ENCODE data around the gene GNAT3.

GNAT3 gene

DNA sequence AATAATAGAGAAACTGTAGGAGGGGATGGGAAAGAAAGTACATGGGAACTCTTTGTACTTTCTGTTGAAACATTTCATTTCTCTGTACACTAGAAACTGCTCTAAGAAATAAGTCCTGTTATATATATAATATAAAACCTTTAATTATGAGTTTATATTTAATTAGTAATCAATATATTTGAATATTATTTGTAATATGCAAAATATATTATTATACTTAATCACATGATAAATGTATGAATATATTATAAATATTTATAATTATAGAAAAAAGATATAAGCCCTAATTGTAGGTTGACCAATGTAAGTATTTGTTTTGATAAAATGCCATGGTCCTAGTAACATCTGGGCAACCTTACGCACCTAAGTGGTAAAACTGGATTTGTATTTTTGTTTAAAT is 51.0 kb downstream of the GNAT3 start:
- H3K4me3 ChIP-seq (ENCODE audit: low read depth, low read length) = no peak overlapping the region
- TF ChIP-seq, protein P1, sequence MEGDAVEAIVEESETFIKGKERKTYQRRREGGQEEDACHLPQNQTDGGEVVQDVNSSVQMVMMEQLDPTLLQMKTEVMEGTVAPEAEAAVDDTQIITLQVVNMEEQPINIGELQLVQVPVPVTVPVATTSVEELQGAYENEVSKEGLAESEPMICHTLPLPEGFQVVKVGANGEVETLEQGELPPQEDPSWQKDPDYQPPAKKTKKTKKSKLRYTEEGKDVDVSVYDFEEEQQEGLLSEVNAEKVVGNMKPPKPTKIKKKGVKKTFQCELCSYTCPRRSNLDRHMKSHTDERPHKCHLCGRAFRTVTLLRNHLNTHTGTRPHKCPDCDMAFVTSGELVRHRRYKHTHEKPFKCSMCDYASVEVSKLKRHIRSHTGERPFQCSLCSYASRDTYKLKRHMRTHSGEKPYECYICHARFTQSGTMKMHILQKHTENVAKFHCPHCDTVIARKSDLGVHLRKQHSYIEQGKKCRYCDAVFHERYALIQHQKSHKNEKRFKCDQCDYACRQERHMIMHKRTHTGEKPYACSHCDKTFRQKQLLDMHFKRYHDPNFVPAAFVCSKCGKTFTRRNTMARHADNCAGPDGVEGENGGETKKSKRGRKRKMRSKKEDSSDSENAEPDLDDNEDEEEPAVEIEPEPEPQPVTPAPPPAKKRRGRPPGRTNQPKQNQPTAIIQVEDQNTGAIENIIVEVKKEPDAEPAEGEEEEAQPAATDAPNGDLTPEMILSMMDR (IDR thresholded peaks at IDR 0.05; ENCODE audit: borderline replicate concordance, insufficient read depth, low read depth, low read length) = no peak

DNA sequence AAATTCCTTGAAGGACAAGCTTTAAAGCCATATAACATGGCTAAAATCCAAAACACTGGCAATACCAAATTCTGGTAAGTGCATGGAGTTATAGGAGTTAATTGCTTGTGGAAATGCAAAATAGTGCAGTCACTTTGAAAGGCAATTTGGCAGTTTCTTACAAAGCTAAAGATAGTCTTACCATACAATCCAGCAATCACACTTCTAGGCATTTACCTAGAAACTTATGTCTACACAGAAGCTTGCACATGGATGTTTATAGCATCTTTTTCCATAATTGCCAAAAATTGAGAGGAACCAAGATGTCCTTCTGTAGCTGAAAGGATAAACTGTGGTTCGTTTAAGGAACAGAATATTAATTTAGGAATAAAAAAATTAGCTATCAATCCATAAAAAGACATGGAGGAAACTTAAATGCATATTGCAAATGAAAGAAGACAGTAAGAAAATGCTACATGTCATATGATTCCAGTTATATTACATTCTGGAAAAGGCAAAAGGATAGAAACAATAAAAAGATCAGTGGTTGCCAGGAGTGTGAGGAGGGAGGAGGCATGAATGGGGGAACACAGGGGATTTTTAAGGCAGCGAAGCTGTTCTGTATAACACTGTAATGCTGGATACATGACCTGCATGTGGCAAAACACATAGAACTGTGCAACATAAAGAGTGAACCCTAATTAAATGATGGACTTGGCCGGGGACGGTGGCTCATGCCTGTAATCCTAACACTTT is 51.9 kb downstream of the GNAT3 start:
- H3K4me3 ChIP-seq (ENCODE audit: low read depth, low read length) = no peak overlapping the region
- TF ChIP-seq, protein P1 (IDR thresholded peaks at IDR 0.05; ENCODE audit: borderline replicate concordance, insufficient read depth, low read depth, low read length) = no peak

DNA sequence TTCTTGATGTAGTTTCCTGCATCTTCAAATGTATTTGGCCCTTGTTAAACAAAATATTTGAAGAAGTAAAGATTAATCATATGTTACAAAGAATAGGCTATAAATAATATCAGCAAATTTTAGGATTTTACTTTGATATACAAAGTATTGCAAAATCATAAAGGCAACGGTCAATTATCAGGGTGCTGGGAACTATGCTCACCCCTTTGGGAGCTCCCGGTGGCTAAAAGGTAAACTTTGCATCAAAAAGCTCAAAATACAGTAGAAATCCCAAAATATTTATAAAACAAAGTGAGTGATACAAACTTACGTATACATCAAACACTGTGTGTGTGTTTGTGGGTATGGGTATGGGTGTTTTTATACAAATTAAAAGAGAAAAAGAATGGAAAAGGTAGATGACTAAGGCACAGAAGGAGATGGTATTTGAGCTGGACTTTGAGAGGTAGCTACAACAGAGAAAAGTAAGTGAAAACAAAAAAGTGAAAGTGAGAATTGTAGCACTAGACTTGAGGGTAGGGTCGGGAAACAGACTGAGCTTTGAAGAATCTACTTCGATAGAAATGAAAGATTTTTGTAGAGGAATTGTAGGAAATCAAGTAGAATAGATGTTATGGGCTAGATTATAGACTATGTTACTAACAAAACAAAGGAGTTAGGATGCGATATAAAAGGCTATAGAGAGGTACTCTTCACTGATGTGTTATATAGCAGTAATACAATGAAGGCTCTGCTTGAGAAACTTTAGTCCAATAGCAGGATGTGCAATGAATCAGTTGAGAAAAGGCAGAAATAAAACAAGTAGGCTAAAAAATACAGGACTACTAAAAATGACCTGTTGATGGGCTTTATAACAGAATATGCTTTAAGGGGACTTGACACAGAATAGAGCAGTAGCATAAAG is 52.8 kb downstream of the GNAT3 start:
- TF ChIP-seq, protein P1 (IDR thresholded peaks at IDR 0.05; ENCODE audit: borderline replicate concordance, insufficient read depth, low read depth, low read length) = no peak
- no peak overlapping the region for H3K4me3 ChIP-seq (ENCODE audit: low read depth, low read length)

DNA sequence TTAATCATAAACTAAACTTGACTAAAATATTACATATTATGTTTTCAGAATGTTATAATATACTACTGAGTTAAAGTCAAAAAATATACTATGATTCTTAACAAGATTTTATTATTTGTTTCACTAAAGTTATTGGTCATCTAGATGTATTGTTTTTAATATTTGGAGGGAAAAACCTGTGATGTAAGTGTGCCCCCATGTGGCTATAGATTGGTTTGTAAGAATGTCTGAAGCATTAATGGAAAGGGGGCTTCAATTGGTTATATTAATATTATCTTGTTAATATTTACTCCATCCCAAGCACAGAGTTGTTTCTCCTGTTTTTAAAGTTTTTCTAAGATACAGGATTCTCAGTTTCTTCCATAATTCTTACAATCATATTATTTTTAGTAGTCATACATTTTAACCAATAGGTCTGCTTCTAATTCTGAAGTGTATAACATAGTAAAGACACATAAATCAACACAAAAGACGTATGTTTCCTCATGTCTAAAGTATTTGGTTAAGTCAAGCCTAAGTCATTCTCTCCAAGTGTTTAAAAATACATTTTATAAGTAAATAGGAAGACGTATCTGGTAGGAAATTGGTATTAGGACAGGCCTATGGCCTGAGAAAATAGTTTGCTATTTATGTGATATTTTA is 58.0 kb downstream of the GNAT3 start:
- H3K4me3 ChIP-seq (ENCODE audit: low read depth, low read length) = no peak overlapping the region
- TF ChIP-seq, protein P1 (IDR thresholded peaks at IDR 0.05; ENCODE audit: borderline replicate concordance, insufficient read depth, low read depth, low read length) = no peak

DNA sequence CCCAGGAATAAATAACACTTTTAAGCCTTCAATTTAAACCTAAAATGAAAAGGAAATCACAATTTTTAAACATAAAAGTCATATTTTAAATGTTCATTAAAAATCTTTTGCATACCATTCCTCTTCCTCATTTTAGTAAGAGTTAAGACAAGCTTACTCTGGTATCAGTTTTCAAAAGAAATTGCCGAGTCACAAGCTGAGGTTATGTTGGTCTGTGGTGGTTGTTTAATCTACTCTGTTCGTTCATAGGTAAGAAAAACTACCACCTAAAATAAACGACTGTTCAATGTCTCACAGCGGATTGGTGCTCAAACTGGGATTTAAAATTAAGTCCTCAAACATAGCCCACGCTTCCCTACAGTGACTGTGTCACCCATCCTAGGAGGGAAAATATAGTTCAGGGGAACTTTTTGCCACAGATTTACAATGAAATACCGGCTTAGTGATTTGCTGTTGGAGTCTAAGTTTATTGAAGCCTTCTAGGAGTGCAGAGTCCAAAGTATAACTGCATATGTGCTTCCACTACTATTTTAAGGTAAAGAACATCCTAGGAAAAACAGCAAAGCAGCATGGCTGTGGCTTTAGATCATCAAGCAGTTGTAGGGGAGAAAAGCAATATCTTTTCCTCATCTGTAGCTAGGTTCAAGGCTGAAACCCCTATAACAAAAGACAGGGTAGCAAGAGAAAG is 61.1 kb downstream of the GNAT3 start:
- TF ChIP-seq, protein P1 (IDR thresholded peaks at IDR 0.05; ENCODE audit: borderline replicate concordance, insufficient read depth, low read depth, low read length) = no peak

DNA sequence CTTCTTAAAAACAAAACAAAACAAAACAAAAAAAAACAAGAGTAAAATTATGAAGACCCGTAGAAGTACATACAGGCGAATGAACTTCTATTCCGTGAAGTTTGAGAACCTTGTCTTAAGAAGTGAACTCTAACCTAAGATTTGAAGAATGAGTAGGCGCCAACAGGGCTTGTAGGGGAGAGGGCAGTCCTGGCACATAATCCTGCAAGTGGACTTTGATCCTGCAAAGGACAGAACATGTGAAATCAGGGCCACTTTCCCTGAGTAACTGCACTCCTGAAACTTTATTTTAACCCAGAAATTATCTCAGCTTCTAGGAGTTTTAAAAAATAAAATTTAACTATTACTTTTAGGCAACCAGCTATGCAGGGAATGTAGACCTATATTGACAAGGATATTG is 62.0 kb downstream of the GNAT3 start:
- TF ChIP-seq, protein P1 (IDR thresholded peaks at IDR 0.05; ENCODE audit: borderline replicate concordance, insufficient read depth, low read depth, low read length) = no peak
- no peak overlapping the region for H3K4me3 ChIP-seq (ENCODE audit: low read depth, low read length)

More for the DNA sequence above, 61.1 kb downstream of the GNAT3 start:
- no peak overlapping the region for H3K4me3 ChIP-seq (ENCODE audit: low read depth, low read length)

Data from GM12875 (cell line).